ENCODE results near the gene CASKIN2. TPM values are rescaled to one million over a fixed set of nuclear protein-coding genes. Genes with fewer than 3 reads are reported as not detected.
A peak's percentile ranks its signal among the peaks of the same experiment; 100 is the strongest.
"Not testable (repeated sequence)": the region's sequence is repeated elsewhere in the genome, so short reads cannot be mapped to it uniquely, and the experiment has no call there.

The CASKIN2 gene
- polyA plus RNA-seq, 3 donors from 2014 or later = not detected

DNA sequence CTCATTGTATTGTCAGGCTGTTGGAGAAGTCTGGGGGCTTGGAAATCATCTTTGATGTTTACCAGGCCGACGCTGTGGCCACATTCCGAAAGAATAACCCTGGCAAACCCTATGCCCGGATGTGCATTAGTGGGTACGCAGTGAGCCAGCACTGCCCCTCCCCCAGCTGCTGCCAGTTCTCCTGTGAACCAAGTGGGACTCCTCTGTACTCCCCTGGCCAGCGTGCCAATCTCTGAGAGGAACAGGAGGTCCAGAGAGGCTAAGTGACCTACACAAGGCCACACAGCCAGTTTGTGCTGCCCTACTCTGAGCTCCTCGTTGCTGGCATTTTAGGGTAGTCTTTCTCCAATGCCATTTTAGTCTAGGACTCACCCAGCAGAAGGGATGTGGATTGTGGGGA, 8.3 kb upstream of the CASKIN2 start:
- Mint-ChIP-seq H3K9me3 (no peaks in the 10 kb centered on the region), H3K36me3 (peaks cover 10 to 21% (median 14%) of the 10 kb centered on the region in 3 donors), H3K4me1 (peaks cover 30 to 39% of the 10 kb centered on the region in 2 donors), H3K27me3 (ENCODE audit: low read depth in 3 of 3) (peaks cover under 1 to 5% (median under 1%) of the 10 kb centered on the region in 3 donors), H3K27ac (peak overlapping the region in 5 of 6 donors; percentile 6 to 86 (median 76)), H3K4me3 (peak overlapping the region in 4 of 5 donors; percentile 23 to 77 (median 53))
- no peak for DNase-seq

DNA sequence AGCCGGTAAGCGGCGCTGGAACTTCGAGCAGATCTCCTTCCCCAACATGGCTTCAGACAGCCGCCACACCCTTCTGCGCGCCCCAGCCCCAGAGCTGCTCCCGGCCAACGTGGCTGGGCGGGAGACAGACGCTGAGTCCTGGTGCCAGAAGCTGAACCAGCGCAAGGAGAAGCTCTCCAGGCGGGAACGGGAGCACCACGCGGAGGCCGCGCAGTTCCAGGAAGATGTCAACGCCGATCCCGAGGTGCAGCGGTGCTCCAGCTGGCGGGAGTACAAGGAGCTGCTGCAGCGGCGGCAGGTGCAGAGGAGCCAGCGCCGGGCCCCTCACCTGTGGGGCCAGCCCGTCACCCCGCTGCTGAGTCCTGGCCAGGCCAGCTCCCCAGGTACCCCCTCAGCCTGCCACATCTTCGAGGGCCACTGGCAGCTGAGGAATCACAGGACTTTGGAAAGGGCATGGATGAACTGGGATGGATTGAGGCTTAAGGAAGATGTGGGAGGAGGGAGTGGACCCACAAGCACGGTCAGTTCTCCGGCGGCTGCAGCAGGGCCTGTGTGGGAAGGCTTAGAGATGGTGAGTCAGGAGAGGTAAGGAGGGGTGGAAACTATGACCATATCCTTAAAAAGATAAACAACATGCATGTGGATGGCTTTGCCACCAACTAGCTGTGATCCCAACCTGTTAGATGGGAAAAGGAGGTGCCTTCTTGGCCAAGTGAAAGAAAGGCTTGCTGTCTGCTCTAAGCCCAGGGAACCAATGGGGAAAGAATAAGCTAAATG, 6.8 kb upstream of the CASKIN2 start:
- no peaks in the 10 kb centered on the region for H3K9me3 Mint-ChIP-seq
- peak overlapping the region in 3 of 6 donors; percentile 45 to 85 (median 57) for H3K27ac Mint-ChIP-seq
- DNase-seq = no peak
- H3K4me3 Mint-ChIP-seq = no peak overlapping the region
- peaks cover 8 to 15% (median 11%) of the 10 kb centered on the region in 3 donors for H3K27me3 Mint-ChIP-seq (ENCODE audit: low read depth in 3 of 3)
- H3K36me3 Mint-ChIP-seq = peaks cover 14 to 25% (median 17%) of the 10 kb centered on the region in 3 donors
- H3K4me1 Mint-ChIP-seq = peaks cover 40 to 46% of the 10 kb centered on the region in 2 donors

DNA sequence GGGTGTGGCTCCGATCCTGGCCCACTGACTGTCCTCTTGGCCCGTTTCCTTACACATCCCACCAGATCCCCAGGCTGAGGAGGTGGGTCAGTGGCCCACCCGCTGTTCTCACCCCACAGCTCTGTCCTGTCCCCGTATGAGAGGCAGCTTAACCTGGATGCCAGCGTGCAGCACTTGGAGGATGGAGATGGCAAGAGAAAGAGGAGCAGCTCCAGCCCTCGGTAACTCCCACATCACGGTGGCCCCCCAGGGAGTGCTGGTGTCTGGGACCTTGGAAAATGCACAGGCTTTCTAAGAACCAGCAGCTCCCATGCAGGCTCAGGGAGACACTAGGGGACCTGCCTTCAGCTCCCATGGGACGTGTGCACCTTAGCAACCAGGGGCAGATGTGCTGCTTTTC, 6.0 kb upstream of the CASKIN2 start:
- H3K4me1 Mint-ChIP-seq = peaks cover 35 to 39% of the 10 kb centered on the region in 2 donors
- peak overlapping the region in 2 of 6 donors; percentile 36 to 40 for H3K27ac Mint-ChIP-seq
- no peak overlapping the region for H3K4me3 Mint-ChIP-seq
- H3K36me3 Mint-ChIP-seq = peaks cover 14 to 25% (median 17%) of the 10 kb centered on the region in 3 donors
- no peaks in the 10 kb centered on the region for H3K9me3 Mint-ChIP-seq
- peaks cover 8 to 17% (median 13%) of the 10 kb centered on the region in 3 donors for H3K27me3 Mint-ChIP-seq (ENCODE audit: low read depth in 3 of 3)
- DNase-seq = no peak

DNA sequence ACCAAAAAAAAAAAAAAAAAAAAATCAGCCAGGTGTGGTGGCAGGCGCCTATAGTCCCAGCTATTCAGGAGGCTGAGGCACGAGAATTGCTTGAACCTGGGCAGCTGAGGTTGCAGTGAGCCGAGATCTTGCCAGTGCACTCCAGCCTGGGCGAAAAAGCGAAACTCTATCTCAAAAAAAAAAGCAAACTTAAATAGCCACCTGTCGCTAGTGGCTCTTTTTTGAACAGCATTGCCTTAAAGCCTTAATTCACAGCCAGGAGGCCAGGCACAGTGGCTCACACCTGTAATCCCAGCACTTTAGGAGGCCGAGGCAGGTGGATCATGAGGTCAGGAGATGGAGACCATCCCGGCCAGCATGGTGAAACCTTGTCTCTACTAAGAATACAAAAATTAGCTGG, 5.1 kb upstream of the CASKIN2 start:
- Mint-ChIP-seq H3K36me3 (peaks cover 14 to 25% (median 17%) of the 10 kb centered on the region in 3 donors), H3K27me3 (ENCODE audit: low read depth in 3 of 3) (peaks cover 8 to 17% (median 13%) of the 10 kb centered on the region in 3 donors), H3K4me1 (peaks cover 33 to 37% of the 10 kb centered on the region in 2 donors)
- not testable (repeated sequence) for H3K27ac Mint-ChIP-seq, H3K9me3 Mint-ChIP-seq, DNase-seq, H3K4me3 Mint-ChIP-seq

DNA sequence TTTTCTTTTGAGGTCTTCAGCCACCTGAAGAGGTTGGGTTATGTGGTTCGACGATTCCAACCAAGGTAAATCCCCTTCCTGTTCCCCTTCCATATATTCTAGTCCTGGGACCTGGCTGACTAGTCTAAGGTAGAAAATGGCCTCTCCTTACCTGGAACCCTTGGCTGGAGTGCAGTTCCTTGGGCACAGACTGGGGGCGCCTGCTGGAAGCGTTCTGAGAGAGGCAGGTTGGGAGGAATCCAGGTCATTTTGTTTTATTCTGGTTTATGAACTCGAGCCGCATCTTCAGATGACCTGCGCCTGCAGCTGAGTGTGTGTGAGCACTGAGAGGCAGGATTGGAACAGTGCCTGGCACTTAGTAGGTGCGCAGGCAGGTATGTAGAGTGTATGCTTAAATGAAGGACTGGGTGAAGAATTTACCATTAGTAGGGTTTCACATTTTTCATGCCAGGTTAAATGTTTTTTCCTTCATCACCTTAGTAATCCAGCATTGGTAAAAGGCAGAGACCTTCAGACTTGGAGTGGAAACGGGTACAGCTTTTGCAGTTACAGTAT, 3.7 kb upstream of the CASKIN2 start:
- Mint-ChIP-seq H3K27me3 (ENCODE audit: low read depth in 3 of 3) (peaks cover 4 to 17% (median 15%) of the 10 kb centered on the region in 3 donors), H3K4me1 (peaks cover 33 to 35% of the 10 kb centered on the region in 2 donors), H3K9me3 (no peaks in the 10 kb centered on the region), H3K27ac (peak overlapping the region; percentile 96 to 100 (median 98)), H3K36me3 (peaks cover 14 to 25% (median 17%) of the 10 kb centered on the region in 3 donors), H3K4me3 (peak overlapping the region in 4 of 5 donors; percentile 86 to 95 (median 89))
- no peak for DNase-seq

DNA sequence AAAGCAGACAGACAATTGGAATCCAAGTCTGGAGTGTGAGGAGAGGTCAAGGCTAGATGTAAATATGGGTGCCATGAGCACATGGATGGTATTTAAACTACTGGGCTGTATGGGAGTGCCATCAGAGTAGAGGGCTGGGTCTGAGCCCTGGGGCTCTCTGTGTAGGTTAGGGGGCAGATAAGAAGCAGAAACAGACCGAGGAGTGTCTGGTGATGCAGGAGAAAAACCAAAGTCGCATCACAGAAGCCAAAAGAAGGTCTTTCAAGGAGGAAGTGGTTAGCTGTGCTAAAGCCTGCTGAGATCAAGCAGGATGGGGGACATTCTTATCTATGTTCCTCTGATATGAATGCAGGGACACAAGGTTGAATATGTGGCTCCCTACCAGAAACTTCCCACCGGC, 2.9 kb upstream of the CASKIN2 start:
- Mint-ChIP-seq H3K4me3 (peak overlapping the region; percentile 86 to 95 (median 91)), H3K9me3 (no peaks in the 10 kb centered on the region)

DNA sequence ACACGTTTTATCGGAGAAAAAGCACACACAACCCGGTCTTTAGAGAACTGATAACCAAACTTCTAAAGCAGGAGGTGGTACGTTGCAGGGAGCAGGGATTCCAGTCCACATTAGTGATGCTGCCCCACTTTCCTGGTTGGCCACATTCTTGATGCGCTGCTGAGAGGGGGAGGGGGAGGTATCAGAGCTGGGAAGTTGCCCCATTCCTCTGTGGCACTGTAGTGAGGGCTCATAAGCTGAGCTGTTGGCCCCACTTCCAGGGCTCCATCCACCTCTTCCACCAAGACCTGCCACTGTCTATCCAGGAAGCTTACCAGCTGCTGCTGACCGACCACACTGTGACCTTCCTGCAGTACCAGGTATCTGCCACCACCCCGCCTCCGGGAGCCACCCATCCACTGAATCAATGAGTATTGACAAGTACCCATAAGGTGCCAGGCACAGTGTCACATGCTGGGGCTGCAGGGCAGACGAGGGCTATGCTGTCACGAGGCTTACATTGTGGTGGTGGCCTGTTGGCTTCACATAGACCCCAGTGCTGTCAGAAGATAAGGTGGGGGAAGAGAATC, 2.0 kb upstream of the CASKIN2 start:
- peaks cover 8 to 17% (median 10%) of the 10 kb centered on the region in 3 donors for H3K36me3 Mint-ChIP-seq
- peak; percentile 38 to 55 (median 46) for DNase-seq

More for the DNA sequence above, 2.9 kb upstream of the CASKIN2 start:
- peak; percentile 86 to 89 (median 88) for DNase-seq
- Mint-ChIP-seq H3K27ac (peak overlapping the region; percentile 96 to 100 (median 98)), H3K4me1 (peaks cover 30 to 33% of the 10 kb centered on the region in 2 donors), H3K36me3 (peaks cover 14 to 20% (median 15%) of the 10 kb centered on the region in 3 donors), H3K27me3 (ENCODE audit: low read depth in 3 of 3) (peaks cover 3 to 17% (median 16%) of the 10 kb centered on the region in 3 donors)

DNA sequence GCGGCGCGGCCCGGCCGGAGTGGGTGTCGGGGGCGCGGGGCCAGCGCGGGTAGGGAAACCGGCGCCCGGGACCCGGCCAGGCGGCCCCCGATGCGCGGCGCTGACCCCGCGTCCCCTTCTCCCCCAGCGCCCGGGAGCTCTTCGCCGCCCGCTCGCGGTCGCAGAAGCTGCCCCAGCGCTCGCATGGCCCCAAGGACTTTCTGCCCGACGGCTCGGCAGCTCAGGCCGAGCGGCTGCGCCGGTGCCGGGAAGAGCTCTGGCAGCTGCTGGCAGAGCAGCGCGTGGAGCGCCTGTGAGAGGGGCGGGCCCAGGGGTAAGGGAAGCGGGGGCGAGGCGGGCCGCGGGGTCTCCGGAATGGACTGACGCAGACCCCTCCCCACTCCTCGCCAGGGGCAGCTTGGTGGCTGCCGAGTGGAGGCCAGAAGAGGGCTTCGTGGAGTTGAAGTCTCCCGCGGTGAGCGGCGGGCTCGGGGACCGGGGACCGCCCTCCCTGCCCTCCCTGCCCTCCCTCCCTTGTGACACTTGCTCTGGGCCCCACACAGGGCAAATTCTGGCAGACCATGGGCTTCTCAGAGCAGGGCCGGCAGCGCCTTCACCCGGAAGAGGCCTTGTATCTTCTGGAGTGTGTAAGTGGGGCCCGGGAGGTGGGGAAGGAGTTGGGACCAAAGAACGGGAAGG, 1.4 kb upstream of the CASKIN2 start:
- peak overlapping the region; percentile 96 to 100 (median 98) for H3K27ac Mint-ChIP-seq
- no peaks in the 10 kb centered on the region for H3K9me3 Mint-ChIP-seq
- H3K27me3 Mint-ChIP-seq (ENCODE audit: low read depth in 3 of 3) = peaks cover 3 to 17% (median 16%) of the 10 kb centered on the region in 3 donors
- H3K4me3 Mint-ChIP-seq = peak overlapping the region; percentile 86 to 95 (median 91)
- peak; percentile 33 to 41 (median 38) for DNase-seq
- H3K4me1 Mint-ChIP-seq = peaks cover 30 to 33% of the 10 kb centered on the region in 2 donors
- peaks cover 6 to 15% (median 8%) of the 10 kb centered on the region in 3 donors for H3K36me3 Mint-ChIP-seq

More for the DNA sequence above, 2.0 kb upstream of the CASKIN2 start:
- Mint-ChIP-seq H3K27me3 (ENCODE audit: low read depth in 3 of 3) (peaks cover 3 to 17% (median 16%) of the 10 kb centered on the region in 3 donors), H3K9me3 (no peaks in the 10 kb centered on the region), H3K27ac (peak overlapping the region; percentile 96 to 100 (median 98)), H3K4me3 (peak overlapping the region; percentile 86 to 95 (median 91)), H3K4me1 (peaks cover 30 to 33% of the 10 kb centered on the region in 2 donors)

DNA sequence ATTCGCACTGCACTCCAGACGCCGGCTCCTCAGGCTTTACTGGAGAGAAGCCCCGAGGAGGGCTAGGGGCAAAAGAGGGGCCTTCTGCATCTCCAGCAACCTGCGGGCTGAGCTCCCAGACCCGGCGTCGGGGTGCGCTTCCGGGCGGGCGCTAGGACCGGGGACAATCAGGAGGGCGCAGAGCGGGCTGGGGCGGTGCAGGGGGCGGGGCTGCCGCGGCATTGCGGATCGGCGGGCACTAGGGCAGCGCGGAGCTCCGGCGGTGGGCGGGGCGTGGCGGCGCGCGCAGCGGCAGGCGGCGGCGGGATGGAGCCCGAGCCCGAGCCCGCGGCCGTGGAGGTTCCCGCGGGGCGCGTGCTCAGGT, 900 bp upstream of the CASKIN2 start, which contains the start of gene TSEN54:
TSEN54 (plus strand) TSS at position 274 of the 364 bp plus-strand sequence; CDS start at position 307, 33 bp downstream.
- peaks cover 6 to 14% (median 8%) of the 10 kb centered on the region in 3 donors for H3K36me3 Mint-ChIP-seq
- peak; percentile 92 to 94 (median 94) for DNase-seq
- peak within 1 kb of the TSS; percentile 96 to 100 (median 98) for H3K27ac Mint-ChIP-seq

DNA sequence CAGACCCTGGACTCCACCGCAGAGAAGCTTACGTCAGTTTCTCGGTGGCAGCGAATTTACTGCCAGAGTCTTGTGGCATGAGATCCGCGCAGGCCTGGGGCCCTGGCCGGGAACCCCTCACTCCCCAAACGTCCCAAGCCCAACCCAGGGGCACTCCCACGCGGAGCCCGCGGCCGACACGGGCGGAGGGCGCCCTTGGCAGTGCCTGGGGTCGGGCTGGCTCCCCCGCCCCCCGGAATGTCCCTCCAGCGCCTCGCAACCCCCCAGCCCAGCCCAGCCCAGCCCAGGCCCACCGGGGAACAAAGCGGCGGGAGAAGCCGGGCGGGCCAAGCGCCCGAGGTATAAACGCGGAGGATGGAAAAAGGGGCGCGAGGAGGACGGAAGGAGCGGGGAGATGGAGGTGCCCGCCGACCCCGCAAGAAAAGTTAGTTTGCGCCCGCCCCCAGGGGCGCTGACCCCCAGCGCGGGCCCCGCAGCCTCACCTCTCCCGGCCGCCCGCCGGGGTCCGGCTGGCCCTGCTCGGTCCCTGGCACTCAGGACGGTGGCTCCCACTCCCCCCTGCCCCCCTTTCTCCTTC, 330 bp downstream of the CASKIN2 start:
- peaks cover 3 to 17% (median 17%) of the 10 kb centered on the region in 3 donors for H3K27me3 Mint-ChIP-seq (ENCODE audit: low read depth in 3 of 3)
- peaks cover 28 to 32% of the 10 kb centered on the region in 2 donors for H3K4me1 Mint-ChIP-seq
- no peaks in the 10 kb centered on the region for H3K9me3 Mint-ChIP-seq
- DNase-seq = no peak
- peaks cover 6 to 8% (median 7%) of the 10 kb centered on the region in 3 donors for H3K36me3 Mint-ChIP-seq
- H3K4me3 Mint-ChIP-seq = peak overlapping the region in 4 of 5 donors; percentile 21 to 48 (median 41)
- no peak overlapping the region for H3K27ac Mint-ChIP-seq

More for the DNA sequence above, 900 bp upstream of the CASKIN2 start, which contains the start of gene TSEN54:
- peak within 1 kb of the TSS; percentile 87 to 95 (median 91) for H3K4me3 Mint-ChIP-seq
- H3K9me3 Mint-ChIP-seq = no peaks in the 10 kb centered on the region
- H3K4me1 Mint-ChIP-seq = peaks cover 30 to 33% of the 10 kb centered on the region in 2 donors
- peaks cover 3 to 17% (median 16%) of the 10 kb centered on the region in 3 donors for H3K27me3 Mint-ChIP-seq (ENCODE audit: low read depth in 3 of 3)

DNA sequence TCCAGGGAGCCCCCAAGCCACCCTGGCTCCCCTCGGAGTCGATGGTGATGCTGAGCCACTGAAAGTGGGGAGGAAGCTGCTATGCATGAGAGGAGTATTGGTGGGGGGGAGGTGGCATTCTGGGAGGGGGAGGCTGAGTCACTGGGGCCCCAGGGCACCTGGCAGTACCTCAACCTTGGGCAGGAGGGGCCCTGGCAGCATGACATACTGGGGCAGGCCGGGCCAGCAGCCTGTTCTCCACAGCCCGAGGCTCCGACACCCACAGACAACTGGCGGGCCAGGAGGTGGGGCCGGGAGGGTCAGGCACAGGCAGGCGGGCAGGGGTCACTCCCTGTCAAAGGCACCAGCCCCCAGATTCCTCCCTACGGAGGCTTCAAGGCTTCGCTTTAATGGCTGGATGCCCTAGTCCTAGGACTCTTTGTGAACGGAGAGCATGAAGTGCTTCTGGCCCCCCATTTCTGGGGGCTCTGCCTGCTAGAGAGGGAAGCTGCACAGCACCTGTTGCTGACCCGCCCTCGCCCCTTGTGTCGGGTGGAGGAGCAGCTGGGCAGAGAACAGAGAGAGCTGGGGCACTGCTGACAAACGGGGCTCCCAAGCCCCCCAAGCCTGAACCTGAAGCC, 928 bp downstream of the CASKIN2 start:
- H3K4me1 Mint-ChIP-seq = peaks cover 24 to 26% of the 10 kb centered on the region in 2 donors
- H3K36me3 Mint-ChIP-seq = peaks cover 4 to 6% (median 5%) of the 10 kb centered on the region in 3 donors
- DNase-seq = no peak
- no peaks in the 10 kb centered on the region for H3K9me3 Mint-ChIP-seq
- H3K27me3 Mint-ChIP-seq (ENCODE audit: low read depth in 3 of 3) = peaks cover 3 to 17% (median 17%) of the 10 kb centered on the region in 3 donors
- H3K4me3 Mint-ChIP-seq = peak overlapping the region in 4 of 5 donors; percentile 21 to 48 (median 41)
- no peak overlapping the region for H3K27ac Mint-ChIP-seq

DNA sequence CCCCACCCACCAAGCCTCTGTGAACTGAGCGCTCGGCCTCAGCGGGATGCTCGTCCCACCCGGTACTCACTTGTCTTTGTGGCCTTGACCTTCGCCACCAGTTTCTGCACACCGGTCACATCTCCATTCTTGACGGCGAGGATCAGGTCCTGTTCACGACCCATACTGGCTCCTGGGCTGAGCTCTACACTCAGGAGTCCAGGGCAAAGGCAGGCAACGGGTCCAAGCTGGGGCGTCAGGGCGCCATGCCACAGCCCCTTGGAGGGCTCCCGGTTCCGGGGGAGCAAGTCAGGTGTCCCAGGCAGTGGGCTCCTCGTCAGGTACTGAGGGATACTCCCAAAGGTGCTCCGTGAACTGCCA, 1.7 kb downstream of the CASKIN2 start:
- peaks cover 3 to 16% (median 16%) of the 10 kb centered on the region in 3 donors for H3K27me3 Mint-ChIP-seq (ENCODE audit: low read depth in 3 of 3)

More for the DNA sequence above, 1.7 kb downstream of the CASKIN2 start:
- no peak overlapping the region for H3K27ac Mint-ChIP-seq
- H3K4me1 Mint-ChIP-seq = peaks cover 17 to 18% of the 10 kb centered on the region in 2 donors
- peak overlapping the region in 2 of 5 donors; percentile 7 to 30 for H3K4me3 Mint-ChIP-seq
- peaks cover 3 to 5% (median 3%) of the 10 kb centered on the region in 3 donors for H3K36me3 Mint-ChIP-seq
- DNase-seq = no peak
- no peaks in the 10 kb centered on the region for H3K9me3 Mint-ChIP-seq
